WI38 (cell line): Measurements from ENCODE around the gene CCHCR1.

Experiments
- H3K4me3 ChIP-seq: 2 replicates; pipeline ENCODE4 v1.5.1; 2011; ENCODE audit warnings: low read depth, mild to moderate bottlenecking, control low read depth, low read length
- TF ChIP-seq, protein P1 (sequence below): IDR thresholded peaks from 2 replicates; pipeline ENCODE4 v1.5.1; 2012; ENCODE audit warnings: low read depth, mild to moderate bottlenecking, control low read depth, low read length

The CCHCR1 gene

DNA sequence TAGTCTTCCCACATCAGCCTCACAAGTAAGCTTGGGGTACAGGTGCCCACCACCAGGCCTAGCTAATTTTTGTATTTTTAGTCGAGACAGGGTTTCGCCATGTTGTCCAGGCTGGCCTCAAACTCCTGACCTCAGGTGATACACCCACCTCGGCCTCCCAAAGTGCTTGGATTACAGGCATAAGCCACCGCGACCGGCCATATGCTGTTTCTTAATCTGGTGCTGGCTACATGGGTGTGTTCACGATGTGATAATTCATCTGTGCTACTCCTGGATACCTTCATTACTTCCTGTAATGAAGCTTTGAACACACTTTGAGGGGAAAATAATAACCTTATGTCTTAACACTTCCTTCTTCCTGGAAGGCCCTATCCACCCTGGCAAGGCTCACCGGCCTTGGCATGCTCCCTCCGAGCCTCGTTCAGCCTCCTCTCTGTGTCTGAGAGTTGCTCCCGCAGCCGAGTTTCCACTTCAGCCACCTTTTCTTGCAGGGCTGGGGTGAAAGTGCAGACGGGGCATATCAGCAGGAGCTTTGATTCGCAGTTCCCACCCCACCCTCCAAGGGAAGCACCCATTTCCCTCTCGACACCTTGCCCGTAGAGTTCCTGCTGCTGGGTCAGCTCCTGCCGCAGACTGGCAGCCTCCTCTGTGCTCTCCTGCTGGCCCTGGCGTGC lies 13.2 kb downstream of the CCHCR1 start:
- H3K4me3 ChIP-seq, result no peak overlapping the region
- TF ChIP-seq, protein P1, sequence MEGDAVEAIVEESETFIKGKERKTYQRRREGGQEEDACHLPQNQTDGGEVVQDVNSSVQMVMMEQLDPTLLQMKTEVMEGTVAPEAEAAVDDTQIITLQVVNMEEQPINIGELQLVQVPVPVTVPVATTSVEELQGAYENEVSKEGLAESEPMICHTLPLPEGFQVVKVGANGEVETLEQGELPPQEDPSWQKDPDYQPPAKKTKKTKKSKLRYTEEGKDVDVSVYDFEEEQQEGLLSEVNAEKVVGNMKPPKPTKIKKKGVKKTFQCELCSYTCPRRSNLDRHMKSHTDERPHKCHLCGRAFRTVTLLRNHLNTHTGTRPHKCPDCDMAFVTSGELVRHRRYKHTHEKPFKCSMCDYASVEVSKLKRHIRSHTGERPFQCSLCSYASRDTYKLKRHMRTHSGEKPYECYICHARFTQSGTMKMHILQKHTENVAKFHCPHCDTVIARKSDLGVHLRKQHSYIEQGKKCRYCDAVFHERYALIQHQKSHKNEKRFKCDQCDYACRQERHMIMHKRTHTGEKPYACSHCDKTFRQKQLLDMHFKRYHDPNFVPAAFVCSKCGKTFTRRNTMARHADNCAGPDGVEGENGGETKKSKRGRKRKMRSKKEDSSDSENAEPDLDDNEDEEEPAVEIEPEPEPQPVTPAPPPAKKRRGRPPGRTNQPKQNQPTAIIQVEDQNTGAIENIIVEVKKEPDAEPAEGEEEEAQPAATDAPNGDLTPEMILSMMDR, result no peak

DNA sequence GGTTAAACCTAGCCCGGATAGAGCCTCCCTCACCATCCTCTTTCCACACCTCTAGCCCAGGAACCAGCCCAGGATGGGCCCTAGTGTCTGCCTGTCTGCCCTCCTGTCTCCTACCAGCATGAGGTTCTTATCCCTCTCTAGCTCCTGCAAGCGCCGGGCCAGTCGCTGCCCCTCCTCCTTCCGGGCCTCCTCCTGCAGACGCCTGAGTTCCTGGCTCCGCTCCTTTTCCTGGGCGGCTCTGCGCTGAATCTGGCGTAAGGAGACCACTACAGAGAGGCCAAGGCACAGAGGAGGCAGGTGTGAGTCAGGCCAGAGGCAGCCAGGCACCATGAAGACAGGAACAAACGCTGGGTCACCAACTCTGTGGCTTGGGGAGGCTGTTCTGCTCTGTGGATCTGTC lies 14.5 kb downstream of the CCHCR1 start:
- TF ChIP-seq, protein P1, result no peak
- H3K4me3 ChIP-seq, result no peak overlapping the region

DNA sequence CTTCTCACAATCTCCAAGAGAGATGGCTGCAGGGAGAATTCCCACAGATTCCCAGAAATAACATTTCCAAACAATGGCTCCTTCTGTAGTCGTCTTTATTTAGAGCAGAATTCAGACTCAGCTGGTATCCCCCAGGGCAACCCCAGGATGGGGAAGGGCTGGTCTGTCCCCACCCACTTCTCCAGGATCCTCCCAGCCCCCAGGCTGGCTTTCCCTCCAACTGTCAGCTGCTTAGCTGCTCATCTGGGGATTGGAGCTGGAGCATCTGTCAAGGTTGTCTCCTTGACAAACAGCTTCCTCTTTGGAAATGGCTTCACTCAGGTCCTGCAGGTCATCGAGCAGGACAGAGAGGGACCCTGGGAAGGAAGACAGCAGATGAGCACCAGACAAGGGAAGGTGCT lies 15.2 kb downstream of the CCHCR1 start:
- TF ChIP-seq, protein P1, result no peak

DNA sequence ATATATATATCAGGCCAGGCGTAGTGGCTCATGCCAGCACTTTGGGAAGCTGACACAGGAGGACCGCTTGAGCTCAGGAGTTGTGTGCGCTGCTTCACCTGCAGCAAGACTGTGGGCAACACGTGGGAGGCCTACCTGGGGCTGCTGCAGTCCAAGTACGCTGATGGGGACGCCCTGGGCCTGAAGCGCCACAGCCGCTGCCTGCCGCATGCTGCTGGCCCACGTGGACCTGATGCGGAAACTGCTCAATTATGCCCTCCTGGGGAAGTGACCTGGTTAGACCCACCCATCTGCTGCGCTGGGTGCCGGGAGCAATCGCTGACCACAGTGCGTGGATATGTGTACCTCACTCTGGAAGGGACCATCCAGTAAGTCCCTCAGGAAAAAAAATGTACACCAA lies 17.0 kb downstream of the CCHCR1 start:
- TF ChIP-seq, protein P1, result no peak
- H3K4me3 ChIP-seq, result no peak overlapping the region

More for the DNA sequence above, 15.2 kb downstream of the CCHCR1 start:
- no peak overlapping the region for H3K4me3 ChIP-seq

DNA sequence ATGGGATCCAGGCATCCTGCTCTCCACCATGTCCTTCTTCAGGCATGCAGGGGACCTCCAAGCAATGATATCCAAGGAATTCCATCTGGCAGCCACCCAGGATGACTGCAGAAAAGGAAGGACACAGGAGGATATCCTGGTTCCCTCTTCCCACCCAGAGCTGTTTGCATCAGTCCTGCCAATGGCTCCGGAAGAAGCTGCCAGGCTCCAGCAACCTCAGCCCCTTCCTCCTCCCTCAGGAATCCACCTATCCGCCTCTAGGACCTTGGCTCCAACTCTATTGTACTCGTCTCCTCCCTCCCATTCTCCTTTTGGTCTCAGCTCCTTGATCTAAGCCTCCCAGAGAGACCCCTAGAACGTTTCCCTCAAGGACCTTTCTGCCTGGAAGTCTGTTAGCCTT lies 18.0 kb downstream of the CCHCR1 start:
- TF ChIP-seq, protein P1, result no peak
- H3K4me3 ChIP-seq, result no peak overlapping the region

DNA sequence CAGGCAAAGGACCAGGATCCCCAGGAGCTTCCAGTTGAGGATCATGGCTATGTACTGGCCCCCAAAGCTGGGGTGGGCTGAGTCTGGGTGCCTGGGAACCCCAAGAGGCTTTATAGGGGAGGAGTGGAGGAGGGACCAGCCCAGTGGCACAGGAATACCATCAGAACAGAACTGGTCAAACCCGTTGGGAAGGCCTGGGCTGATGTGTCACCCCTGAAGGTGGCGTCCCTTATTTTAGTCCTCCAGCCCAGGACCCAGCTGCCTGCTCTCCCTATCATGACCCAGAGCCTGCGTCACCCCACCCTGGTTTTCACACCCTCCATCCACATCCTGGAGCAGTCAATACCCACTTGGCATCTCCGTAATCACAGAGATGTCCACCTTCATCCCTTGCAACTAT lies 18.6 kb downstream of the CCHCR1 start, which contains the start of gene PSORS1C2:
Gene PSORS1C2, minus strand, starts transcription at position 85 of the 400 bp plus-strand sequence. Its CDS starts 40 bp downstream, at position 45.
- TF ChIP-seq, protein P1, result no peak
- no peak within 1 kb of the TSS for H3K4me3 ChIP-seq

DNA sequence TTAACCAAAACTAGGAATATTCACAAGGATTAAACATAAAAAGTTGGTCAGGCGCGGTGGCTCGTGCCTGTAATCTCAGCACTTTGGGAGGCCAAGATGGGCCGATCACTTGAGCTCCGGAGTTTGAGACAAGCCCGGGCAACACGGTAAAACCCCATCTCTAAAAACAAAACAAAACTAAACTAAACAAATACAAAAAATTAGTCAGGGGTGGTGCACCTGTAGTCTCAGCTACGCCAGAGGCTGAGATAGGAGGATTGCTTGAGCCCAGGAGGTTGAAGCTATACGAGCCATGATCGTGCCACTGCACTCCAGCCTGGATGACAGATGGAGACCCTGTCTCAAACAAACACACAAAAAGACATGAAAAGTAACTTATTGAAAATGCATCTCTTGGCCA lies 21.9 kb downstream of the CCHCR1 start:
- no peak overlapping the region for H3K4me3 ChIP-seq
- TF ChIP-seq, protein P1, result no peak
